ENCODE data around the gene GBE1.

Gene GBE1

DNA sequence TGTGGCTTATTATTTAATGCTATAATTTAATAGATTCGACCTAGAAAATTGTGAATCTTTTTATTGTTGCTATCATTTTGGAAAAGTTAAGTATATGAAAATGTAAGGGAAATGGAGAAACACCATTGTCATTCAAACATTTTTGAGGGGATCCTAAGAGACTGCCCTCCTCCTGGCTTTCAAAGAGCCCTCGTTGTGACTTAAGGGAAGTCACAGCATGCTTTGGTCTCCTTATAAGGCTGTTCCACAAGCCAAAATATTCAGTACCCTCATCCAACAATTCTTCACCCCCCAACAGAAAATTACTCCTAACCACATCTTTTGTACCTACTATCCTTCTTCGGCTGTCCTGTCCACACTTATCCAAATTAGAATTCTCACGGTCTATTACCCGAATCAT lies 140.2 kb downstream of the GBE1 start:
- DNase-seq (ENCODE audit: low spot score): no peak

- no peak for DNase-seq (ENCODE audit: low spot score)
These were observed 140.6 kb downstream of the GBE1 start for GRCh38 chr3:81620849-81621248.

GRCh38 chr3:81612768-81613167 lies 148.7 kb downstream of the GBE1 start:
- DNase-seq (ENCODE audit: low spot score): no peak

DNA sequence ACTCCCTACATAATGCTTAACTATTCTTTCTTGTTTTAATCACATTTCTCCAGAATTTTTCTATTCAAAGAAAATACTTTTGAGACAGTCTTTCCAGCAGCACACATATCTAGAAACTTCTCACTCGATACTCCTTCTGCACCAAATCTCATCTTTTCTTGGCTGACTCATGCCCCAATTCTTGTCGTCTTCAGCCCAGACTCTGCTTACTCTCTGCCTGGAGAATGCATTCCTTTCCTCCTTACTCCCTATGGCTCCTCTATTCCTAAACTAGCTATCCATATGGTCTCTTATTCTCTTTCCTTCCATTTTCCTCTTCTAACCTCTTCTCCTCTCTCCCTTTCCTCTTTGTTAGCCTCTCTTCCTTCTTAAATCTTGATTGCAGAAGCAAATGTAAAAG lies 158.7 kb downstream of the GBE1 start:
- no peak for DNase-seq (ENCODE audit: low spot score)

DNA sequence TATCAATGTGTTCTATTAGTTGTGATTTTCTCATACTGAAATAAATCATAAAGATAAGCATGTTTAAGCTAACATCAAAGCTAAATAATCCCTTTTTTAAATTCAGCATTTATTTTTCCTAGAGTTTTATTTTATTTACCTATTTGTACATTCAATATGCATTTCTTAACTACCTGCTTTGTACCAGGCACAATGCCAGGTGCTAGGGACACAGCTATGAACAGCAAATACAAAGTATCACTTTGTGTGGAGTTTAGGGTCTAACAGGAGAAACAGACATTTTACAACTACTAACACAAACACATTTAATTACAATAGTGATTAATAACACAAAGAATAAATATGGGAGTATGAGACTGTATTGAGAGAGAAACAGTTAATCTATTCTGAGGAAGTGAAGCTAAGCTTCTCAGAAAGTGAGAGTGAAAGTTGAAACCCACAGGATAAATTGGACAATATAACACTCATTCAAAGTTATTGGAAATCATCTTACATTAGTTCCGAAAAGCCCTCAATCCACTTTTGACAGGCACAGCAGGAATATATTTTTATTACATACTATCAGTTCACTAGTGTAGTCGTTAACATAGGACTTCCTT lies 159.6 kb downstream of the GBE1 start:
- no peak for DNase-seq (ENCODE audit: low spot score)

- no peak for DNase-seq (ENCODE audit: low spot score)
These were observed 169.3 kb downstream of the GBE1 start for GRCh38 chr3:81592101-81592500.

DNA sequence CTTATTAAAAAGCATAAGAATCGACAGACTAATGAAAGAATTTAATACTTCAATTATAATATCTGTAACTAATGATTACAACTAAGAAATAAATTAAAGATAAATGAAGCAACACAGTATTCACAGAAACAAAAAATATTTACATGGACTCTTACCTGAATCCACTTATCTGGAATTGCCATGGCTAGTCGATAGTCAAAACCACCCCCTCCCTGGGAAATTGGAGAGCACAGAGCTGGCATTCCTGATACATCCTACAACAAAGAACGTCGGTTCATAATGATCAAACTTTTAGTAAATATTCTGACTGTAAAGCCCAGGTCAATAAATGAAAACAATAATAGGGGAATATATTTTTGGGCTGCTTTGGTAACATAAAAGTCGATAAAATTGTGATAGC lies 175.5 kb downstream of the GBE1 start:
- no peak for DNase-seq (ENCODE audit: low spot score)

DNA sequence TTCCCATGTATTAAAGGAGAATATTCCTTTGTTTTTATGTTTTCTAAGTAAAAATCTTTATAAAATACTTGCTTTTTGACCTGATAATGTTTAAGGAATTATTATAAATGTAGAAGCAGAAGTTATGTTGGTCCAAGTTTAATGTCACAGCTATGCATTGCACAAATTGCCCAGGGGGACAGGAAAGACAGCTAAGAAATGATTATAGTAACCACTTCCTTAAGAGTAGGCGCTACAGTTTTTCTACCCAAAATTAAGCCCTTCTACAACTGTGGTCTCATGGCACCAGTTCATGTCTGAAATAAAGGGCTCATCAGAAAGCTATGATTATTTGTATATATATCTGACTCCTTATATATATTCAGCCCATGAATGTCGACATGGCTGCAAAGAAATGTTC lies 176.4 kb downstream of the GBE1 start:
- DNase-seq (ENCODE audit: low spot score): no peak

DNA sequence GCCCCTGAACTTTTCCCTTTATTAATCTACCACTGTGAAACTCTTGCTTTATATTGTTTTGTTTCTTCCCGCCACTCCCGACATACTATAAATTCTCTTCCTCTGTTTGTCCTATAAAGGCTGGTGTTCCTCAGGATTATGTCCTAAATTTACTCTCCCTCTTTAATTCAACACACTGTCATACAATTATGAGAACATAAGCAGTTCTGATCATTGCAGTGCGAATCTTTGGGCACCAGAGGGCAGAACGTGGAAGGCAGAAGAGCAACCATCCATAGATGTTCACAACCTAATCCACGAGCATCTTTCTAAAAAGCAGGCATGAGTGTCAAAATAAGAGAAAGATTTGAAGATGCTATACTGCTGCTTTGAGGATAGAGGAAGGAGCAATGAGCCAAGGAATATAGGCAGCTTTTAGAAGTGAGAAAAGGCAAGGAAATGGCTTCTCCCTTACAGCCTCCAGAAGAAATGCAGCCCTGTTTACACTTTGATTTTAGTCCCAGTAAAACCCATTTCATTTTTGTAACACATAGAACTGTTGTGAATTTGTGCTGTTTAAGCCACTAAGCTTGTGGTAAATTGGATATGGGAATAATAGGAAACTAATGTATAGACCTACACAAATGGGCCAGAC lies 179.4 kb downstream of the GBE1 start:
- DNase-seq (ENCODE audit: low spot score): peak; percentile 48

GRCh38 chr3:81580355-81580754 lies 181.1 kb downstream of the GBE1 start:
- DNase-seq (ENCODE audit: low spot score): no peak

DNA sequence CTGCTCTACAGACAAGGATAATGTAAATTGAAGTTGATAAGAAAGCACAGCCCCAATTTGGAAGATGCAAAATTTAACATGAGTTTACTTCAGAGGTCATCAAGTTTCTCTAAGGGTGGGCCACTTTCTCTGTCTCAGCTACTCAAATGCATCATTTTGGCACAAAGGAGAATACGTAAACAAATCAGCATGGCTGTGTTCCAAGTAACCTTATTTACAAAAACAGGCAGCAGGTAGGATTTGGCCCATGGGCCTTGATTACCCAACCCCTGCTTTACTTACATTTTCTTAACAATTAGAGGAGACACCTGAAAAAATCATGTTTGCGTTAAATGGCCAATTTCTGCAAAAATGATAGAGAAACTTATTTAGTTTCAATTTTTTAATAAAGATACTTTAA lies 181.7 kb downstream of the GBE1 start:
- DNase-seq (ENCODE audit: low spot score): no peak

GRCh38 chr3:81572201-81572756 lies 189.2 kb downstream of the GBE1 start:
- DNase-seq (ENCODE audit: low spot score): no peak

DNA sequence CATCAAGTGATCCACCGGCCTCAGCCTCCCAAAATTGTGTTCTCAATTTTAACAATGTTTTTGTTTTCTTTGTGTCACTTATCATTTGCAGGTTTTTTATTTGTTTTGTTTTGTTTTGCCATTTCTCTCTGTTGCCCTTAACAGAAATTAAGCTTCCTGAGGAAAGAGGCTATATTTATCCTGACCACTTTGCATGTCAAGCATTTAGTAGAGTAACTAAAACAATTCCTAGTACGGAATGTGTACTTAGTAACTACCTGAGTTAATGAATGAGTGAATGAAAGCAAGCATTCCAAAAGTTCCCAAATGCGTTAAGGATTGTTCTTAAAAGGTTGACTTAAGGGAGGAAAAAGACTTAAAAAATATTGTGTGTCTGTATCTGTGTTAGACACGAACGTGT lies 193.1 kb downstream of the GBE1 start:
- no peak for DNase-seq (ENCODE audit: low spot score)

GRCh38 chr3:81565041-81565440 lies 196.4 kb downstream of the GBE1 start:
- DNase-seq (ENCODE audit: low spot score): no peak

DNA sequence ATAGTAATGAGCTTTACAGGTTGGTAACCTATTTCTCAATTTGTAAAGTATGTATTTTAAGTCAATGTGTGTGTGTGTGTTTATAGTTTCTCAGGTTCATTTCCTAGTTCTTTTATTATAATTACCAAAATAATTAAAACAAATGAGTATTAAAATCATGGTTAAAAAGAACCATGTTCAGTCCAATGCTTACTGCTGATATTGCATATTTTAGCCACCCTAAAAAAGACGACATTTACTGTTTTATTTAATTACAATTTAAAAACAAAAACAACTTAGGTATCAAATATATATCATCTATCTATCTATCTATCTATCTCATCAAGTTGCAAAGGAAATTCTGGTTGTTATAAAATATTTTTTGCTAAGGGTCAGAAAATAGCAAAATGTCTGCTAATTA lies 203.3 kb downstream of the GBE1 start:
- no peak for DNase-seq (ENCODE audit: low spot score)

DNA sequence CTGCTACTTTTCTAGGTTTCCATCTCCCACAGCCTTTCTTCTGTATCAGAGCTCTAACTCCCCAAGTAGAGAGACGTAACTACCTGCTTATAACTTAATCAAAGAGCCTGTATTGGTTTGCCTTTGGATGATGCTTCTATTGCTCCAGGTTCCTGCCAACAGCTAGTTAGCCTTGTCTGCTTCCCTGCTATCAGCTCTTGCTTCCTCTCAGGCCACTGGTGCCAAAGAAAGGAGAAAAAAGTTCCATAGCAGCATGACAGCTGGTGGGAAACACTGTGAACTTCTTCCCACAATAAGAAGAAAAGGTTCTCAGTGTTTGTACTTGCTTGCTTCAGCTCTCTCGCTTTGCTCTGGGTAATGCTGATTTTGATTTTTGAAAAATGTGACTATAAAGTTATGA lies 206.6 kb downstream of the GBE1 start:
- no peak for DNase-seq (ENCODE audit: low spot score)

DNA sequence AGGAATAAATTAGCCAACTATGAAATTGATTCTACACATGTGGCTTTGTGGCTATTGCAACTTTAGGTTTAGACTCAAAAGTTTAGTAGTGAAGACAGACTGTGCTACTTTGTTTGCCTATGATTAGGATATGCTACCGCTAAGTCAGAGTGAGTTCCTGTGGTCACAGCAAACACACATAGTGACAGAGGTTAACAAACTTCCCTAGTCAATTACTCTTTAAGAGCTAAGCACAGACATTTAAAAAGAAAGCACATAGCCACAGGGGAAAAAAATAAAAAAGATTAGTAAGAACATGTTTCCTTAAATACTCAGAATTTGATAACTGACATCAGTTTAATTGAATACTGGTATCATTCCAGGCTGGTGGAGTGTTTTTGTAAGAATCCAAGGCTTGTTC lies 207.1 kb downstream of the GBE1 start:
- no peak for DNase-seq (ENCODE audit: low spot score)

DNA sequence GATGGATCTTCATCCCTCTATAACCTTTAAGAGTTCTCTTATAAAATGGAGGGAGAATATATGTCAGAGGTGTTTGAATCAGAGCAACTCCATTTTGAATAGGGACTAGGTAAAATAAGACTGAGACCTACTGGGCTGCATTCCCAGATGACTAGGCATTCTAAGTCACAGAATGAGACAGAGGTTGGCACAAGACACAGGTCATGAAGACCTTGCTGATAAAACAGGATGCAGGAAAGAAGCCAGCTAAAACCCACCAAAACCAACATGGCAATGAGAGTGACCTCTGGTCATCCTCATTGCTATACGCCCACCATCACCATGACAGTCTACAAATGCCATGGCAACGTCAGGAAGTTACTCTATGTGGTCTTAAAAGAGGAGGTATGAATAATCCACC lies 211.0 kb downstream of the GBE1 start:
- no peak for DNase-seq (ENCODE audit: low spot score)

DNA sequence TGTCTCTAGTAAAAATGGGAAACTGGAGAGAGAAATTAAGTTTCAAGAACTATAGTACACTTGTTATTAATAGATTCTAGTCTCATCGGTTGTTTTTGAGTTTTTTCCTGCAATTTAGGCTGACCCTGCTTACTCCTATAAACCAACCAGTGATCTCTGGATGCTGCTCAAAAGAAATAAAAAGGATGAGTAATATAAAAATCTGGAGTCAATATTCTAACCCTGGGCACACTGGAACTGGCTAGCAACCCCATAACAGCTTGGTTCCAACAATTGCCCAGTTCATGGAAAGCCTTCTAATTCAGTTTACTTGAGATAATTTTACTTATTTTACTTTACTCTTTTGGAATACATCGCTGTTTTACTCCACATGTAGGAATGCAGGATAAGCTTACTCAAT lies 211.6 kb downstream of the GBE1 start:
- no peak for DNase-seq (ENCODE audit: low spot score)

DNA sequence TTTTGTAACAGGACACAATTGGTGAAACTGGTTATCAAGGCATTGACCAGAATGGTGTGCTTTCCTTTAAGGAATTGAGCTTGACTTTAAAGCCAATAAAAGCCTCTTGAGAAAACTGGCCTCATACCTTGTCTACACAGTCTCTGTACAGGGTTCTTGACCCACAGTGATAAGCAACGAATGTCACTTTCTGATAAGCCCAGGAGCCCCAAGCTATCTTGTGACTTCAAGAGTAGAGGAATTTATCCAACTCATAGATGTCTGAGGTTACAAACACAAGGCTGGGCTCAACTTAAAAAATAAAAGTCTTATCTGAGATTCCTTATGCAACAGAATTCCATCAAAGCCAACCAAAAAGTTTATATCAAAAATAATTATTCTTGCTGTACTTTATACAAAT lies 212.1 kb downstream of the GBE1 start:
- no peak for DNase-seq (ENCODE audit: low spot score)

DNA sequence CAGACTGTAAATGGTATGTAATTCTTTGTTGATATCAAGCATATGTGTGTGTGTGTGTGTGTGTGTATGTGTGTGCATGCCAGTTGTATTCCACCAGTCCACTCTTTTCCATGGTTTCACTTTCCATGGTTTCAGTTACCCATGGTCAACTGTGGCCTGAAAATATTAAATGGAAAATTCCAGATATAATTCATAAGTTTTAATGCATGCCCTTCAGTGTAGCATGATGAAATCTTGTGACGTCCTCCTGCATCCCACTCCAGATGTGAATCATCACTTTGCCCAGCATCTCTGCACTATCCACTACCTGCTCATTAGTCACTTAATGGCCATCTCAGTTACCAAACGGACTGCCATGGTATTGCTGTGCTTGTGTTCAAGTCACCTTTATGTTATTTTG lies 215.9 kb downstream of the GBE1 start:
- DNase-seq (ENCODE audit: low spot score): no peak

GRCh38 chr3:81544385-81544784 lies 217.1 kb downstream of the GBE1 start:
- no peak for DNase-seq (ENCODE audit: low spot score)

GRCh38 chr3:81540787-81541186 lies 220.7 kb downstream of the GBE1 start:
- DNase-seq (ENCODE audit: low spot score): no peak

- DNase-seq (ENCODE audit: low spot score): no peak
These were observed 229.6 kb downstream of the GBE1 start for GRCh38 chr3:81531846-81532245.

All from D341Med (cell line).